GM06990 (cell line): ENCODE data around the gene KRT15.

Experiments used
- DNase-seq: peaks from one replicate; pipeline ENCODE4 v3.0.0-alpha.2; 2011; ENCODE audit not compliant: insufficient read length; ENCODE audit errors: extremely low read depth
- H3K27me3 ChIP-seq: replicated peaks from 2 replicates; pipeline ENCODE4 v1.6.0; 2011; ENCODE audit warnings: low read length; ENCODE audit not compliant: control insufficient read depth, insufficient read depth
- H3K36me3 ChIP-seq: 2 replicates; pipeline ENCODE4 v1.5.1; 2011; ENCODE audit warnings: low read length; ENCODE audit not compliant: control insufficient read depth, insufficient read depth
- H3K4me3 ChIP-seq: replicated peaks from 2 replicates; pipeline ENCODE4 v1.5.1; 2011; ENCODE audit warnings: low read depth, mild to moderate bottlenecking, control low read depth, low read length
- CTCF ChIP-seq: IDR thresholded peaks from 2 replicates; pipeline ENCODE4 v1.5.1; 2011; ENCODE audit warnings: low read length, control low read depth, mild to moderate bottlenecking, inconsistent platforms; ENCODE audit not compliant: insufficient read depth, poor library complexity, severe bottlenecking

Gene KRT15

GRCh38 chr17:41467561-41467960, 51.1 kb downstream of the KRT15 start:
- no peak for DNase-seq
- no peak for TF ChIP-seq CTCF
- Histone ChIP-seq H3K27me3 (no peaks in the 10 kb centered on the region; the same call in 1 of the 2 replicates), H3K36me3 (no peaks in the 10 kb centered on the region), H3K4me3 (no peak overlapping the region)

GRCh38 chr17:41466988-41467387, 51.7 kb downstream of the KRT15 start, which contains the start of gene KRT32:
Gene KRT32, minus strand, starts transcription at chr17:41467386. Its CDS starts 61 bp downstream, at chr17:41467325.
- Histone ChIP-seq H3K27me3 (no peaks in the 10 kb centered on the region; the same call in 1 of the 2 replicates), H3K36me3 (no peaks in the 10 kb centered on the region), H3K4me3 (no peak within 1 kb of the TSS)
- DNase-seq: no peak
- TF ChIP-seq CTCF: no peak

- DNase-seq: no peak
- no peaks in the 10 kb centered on the region; the same call in 1 of the 2 replicates for H3K27me3 ChIP-seq
- no peaks in the 10 kb centered on the region for H3K36me3 ChIP-seq
- no peak for TF ChIP-seq CTCF
- H3K4me3 ChIP-seq: no peak overlapping the region
Observed at GRCh38 chr17:41464682-41465081, 54.0 kb downstream of the KRT15 start.

- H3K4me3 ChIP-seq: no peak overlapping the region
- no peak for TF ChIP-seq CTCF
- DNase-seq: no peak
- no peaks in the 10 kb centered on the region for H3K36me3 ChIP-seq
- no peaks in the 10 kb centered on the region; the same call in 1 of the 2 replicates for H3K27me3 ChIP-seq
Observed at GRCh38 chr17:41464173-41464572, 54.5 kb downstream of the KRT15 start.

- Histone ChIP-seq H3K36me3 (no peaks in the 10 kb centered on the region), H3K27me3 (no peaks in the 10 kb centered on the region; the same call in 1 of the 2 replicates), H3K4me3 (no peak overlapping the region)
- TF ChIP-seq CTCF: no peak
- no peak for DNase-seq
Observed at GRCh38 chr17:41463746-41464145, 54.9 kb downstream of the KRT15 start.
